ENCODE measurements around the gene TAS2R14. TPM values are rescaled to one million over a fixed set of nuclear protein-coding genes. Genes with fewer than 3 reads are reported as not detected.

TAS2R14 gene
- total and polyA plus RNA-seq, 2 of the 13 experiments (the other 11 are each of a cell fraction or from before 2014, with no cell fraction given), result 1.1 to 2.3 TPM

- TF ChIP-seq CEBPZ (IDR thresholded peaks at IDR 0.05; ENCODE audit: low read length) (no peak), PRDM15 (CRISPR knock-in tag; IDR thresholded peaks at IDR 0.05) (no peak), RBM39 (IDR thresholded peaks at IDR 0.05; ENCODE audit: low read depth, low read length, poor library complexity, severe bottlenecking) (no peak), NCOA2 (CRISPR knock-in tag; IDR thresholded peaks at IDR 0.05) (peak; percentile 99), ETV5 (CRISPR knock-in tag; IDR thresholded peaks at IDR 0.05; ENCODE audit: borderline replicate concordance) (peak; percentile 78; the same call in 1 of the 2 replicates), RBM22 (optimal IDR thresholded peaks at IDR 0.05; ENCODE audit: low read length) (no peak), MLX (CRISPR knock-in tag; IDR thresholded peaks at IDR 0.05) (peak; percentile 100), PREB (CRISPR knock-in tag; IDR thresholded peaks at IDR 0.05) (no peak), ZNF703 (CRISPR knock-in tag; IDR thresholded peaks at IDR 0.05; ENCODE audit: borderline replicate concordance) (peak; percentile 80; the same call in 1 of the 2 replicates), HCFC1 (IDR thresholded peaks at IDR 0.05; ENCODE audit: low read depth, low read length) (no peak), ZNF800 (CRISPR knock-in tag; IDR thresholded peaks at IDR 0.05) (no peak), NRL (CRISPR knock-in tag; IDR thresholded peaks at IDR 0.05; ENCODE audit: borderline replicate concordance) (no peak), ZKSCAN5 (CRISPR knock-in tag; IDR thresholded peaks at IDR 0.05) (no peak), FIP1L1 (IDR thresholded peaks at IDR 0.05; ENCODE audit: borderline replicate concordance, insufficient read depth, low read depth, low read length) (no peak), MTERF4 (CRISPR knock-in tag; IDR thresholded peaks at IDR 0.05) (no peak), GABPA (IDR thresholded peaks at IDR 0.05; ENCODE audit: low read depth, low read length) (no peak), GABPA (CRISPR knock-in tag; IDR thresholded peaks at IDR 0.05; ENCODE audit: low read depth) (peak; percentile 53; the same call in 1 of the 2 replicates), ZNF766 (CRISPR knock-in tag; IDR thresholded peaks at IDR 0.05; ENCODE audit: borderline replicate concordance) (no peak)
Observed at GRCh38 chr12:10891937-10892336, 47.1 kb downstream of the TAS2R14 start (continued).
